ENCODE results near the gene FBXO17.
"Not testable (repeated sequence)": the region's sequence is repeated elsewhere in the genome, so short reads cannot be mapped to it uniquely, and the experiment has no call there.

Gene FBXO17

GRCh38 chr19:39003188-39003587, 27.6 kb upstream of the FBXO17 start:
- no peak overlapping the region for H3K27ac ChIP-seq
- DNase-seq = no peak
- intact Hi-C loops (cut with DNase I; ENCODE audit: low total_unique reads) = no loop called here
- no peak for TF ChIP-seq CTCF (IDR thresholded peaks at IDR 0.05)
- H3K27me3 ChIP-seq = no peaks in the 10 kb centered on the region
- H3K36me3 ChIP-seq = no peaks in the 10 kb centered on the region
- H3K4me1 ChIP-seq = no peaks in the 10 kb centered on the region
- H3K4me3 ChIP-seq = no peak overlapping the region
- H3K9me3 ChIP-seq = no peaks in the 10 kb centered on the region

- H3K27me3 ChIP-seq = no peaks in the 10 kb centered on the region
- TF ChIP-seq CTCF (IDR thresholded peaks at IDR 0.05) = no peak
- H3K4me3 ChIP-seq = no peak overlapping the region
- H3K36me3 ChIP-seq = no peaks in the 10 kb centered on the region
- no peaks in the 10 kb centered on the region for H3K9me3 ChIP-seq
- no peaks in the 10 kb centered on the region for H3K4me1 ChIP-seq
- no peak for DNase-seq
- intact Hi-C loops (cut with DNase I; ENCODE audit: low total_unique reads) = no loop called here
- no peak overlapping the region for H3K27ac ChIP-seq
These were observed 25.5 kb upstream of the FBXO17 start for GRCh38 chr19:39001041-39001440.

- H3K9me3 ChIP-seq; intact Hi-C loops (cut with DNase I; ENCODE audit: low total_unique reads); H3K4me1 ChIP-seq; DNase-seq; H3K4me3 ChIP-seq; H3K36me3 ChIP-seq; H3K27ac ChIP-seq: not testable (repeated sequence)
- peaks cover 0 to 10% of the 10 kb centered on the region in 2 donors for H3K27me3 ChIP-seq
These were observed 22.0 kb upstream of the FBXO17 start for GRCh38 chr19:38997576-38997975.

- no peak for DNase-seq
- no peak overlapping the region for H3K4me3 ChIP-seq
- intact Hi-C loops (cut with DNase I; ENCODE audit: low total_unique reads) = no loop called here
- no peaks in the 10 kb centered on the region for H3K36me3 ChIP-seq
- TF ChIP-seq CTCF (IDR thresholded peaks at IDR 0.05) = no peak
- H3K4me1 ChIP-seq = no peaks in the 10 kb centered on the region
- H3K27ac ChIP-seq = no peak overlapping the region
- peaks cover 0 to 27% of the 10 kb centered on the region in 2 donors for H3K27me3 ChIP-seq
- peaks cover 3 to 9% (median 7%) of the 10 kb centered on the region in 3 donors for H3K9me3 ChIP-seq
These were observed 17.7 kb upstream of the FBXO17 start for GRCh38 chr19:38993271-38993670.

GRCh38 chr19:38990949-38991697, 15.6 kb upstream of the FBXO17 start:
- H3K36me3 ChIP-seq = no peaks in the 10 kb centered on the region

GRCh38 chr19:38989614-38990013, 14.1 kb upstream of the FBXO17 start:
- H3K36me3 ChIP-seq; DNase-seq; intact Hi-C loops (cut with DNase I; ENCODE audit: low total_unique reads); H3K4me3 ChIP-seq; H3K4me1 ChIP-seq; H3K27ac ChIP-seq: not testable (repeated sequence)
- H3K27me3 ChIP-seq = peaks cover 0 to 34% of the 10 kb centered on the region in 2 donors
- H3K9me3 ChIP-seq = peaks cover 3 to 14% (median 10%) of the 10 kb centered on the region in 3 donors

More at GRCh38 chr19:38990949-38991697, 15.6 kb upstream of the FBXO17 start:
- peaks cover 3 to 9% (median 7%) of the 10 kb centered on the region in 3 donors for H3K9me3 ChIP-seq
- no peak for TF ChIP-seq CTCF (IDR thresholded peaks at IDR 0.05)
- peak in 1 of 2 donors; percentile 29 for DNase-seq
- H3K27ac ChIP-seq = no peak overlapping the region
- H3K4me3 ChIP-seq = no peak overlapping the region
- no peaks in the 10 kb centered on the region for H3K4me1 ChIP-seq
- intact Hi-C loops (cut with DNase I; ENCODE audit: low total_unique reads) = no loop called here
- H3K27me3 ChIP-seq = peaks cover 0 to 31% of the 10 kb centered on the region in 2 donors

Data from tibial artery (tissue), 4 donors.